ENCODE measurements around the gene ANKRD29.

- TF ChIP-seq, protein P1, sequence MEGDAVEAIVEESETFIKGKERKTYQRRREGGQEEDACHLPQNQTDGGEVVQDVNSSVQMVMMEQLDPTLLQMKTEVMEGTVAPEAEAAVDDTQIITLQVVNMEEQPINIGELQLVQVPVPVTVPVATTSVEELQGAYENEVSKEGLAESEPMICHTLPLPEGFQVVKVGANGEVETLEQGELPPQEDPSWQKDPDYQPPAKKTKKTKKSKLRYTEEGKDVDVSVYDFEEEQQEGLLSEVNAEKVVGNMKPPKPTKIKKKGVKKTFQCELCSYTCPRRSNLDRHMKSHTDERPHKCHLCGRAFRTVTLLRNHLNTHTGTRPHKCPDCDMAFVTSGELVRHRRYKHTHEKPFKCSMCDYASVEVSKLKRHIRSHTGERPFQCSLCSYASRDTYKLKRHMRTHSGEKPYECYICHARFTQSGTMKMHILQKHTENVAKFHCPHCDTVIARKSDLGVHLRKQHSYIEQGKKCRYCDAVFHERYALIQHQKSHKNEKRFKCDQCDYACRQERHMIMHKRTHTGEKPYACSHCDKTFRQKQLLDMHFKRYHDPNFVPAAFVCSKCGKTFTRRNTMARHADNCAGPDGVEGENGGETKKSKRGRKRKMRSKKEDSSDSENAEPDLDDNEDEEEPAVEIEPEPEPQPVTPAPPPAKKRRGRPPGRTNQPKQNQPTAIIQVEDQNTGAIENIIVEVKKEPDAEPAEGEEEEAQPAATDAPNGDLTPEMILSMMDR (IDR thresholded peaks at IDR 0.05; ENCODE audit: insufficient read depth, low read length): no peak
- TF ChIP-seq GABPA (IDR thresholded peaks at IDR 0.05; ENCODE audit: low read depth) (no peak), POLR2AphosphoS5 (IDR thresholded peaks at IDR 0.05; ENCODE audit: low read depth) (no peak), SPI1 (IDR thresholded peaks at IDR 0.05; ENCODE audit: borderline replicate concordance, low read depth) (no peak)
- TF ChIP-seq, protein P2, sequence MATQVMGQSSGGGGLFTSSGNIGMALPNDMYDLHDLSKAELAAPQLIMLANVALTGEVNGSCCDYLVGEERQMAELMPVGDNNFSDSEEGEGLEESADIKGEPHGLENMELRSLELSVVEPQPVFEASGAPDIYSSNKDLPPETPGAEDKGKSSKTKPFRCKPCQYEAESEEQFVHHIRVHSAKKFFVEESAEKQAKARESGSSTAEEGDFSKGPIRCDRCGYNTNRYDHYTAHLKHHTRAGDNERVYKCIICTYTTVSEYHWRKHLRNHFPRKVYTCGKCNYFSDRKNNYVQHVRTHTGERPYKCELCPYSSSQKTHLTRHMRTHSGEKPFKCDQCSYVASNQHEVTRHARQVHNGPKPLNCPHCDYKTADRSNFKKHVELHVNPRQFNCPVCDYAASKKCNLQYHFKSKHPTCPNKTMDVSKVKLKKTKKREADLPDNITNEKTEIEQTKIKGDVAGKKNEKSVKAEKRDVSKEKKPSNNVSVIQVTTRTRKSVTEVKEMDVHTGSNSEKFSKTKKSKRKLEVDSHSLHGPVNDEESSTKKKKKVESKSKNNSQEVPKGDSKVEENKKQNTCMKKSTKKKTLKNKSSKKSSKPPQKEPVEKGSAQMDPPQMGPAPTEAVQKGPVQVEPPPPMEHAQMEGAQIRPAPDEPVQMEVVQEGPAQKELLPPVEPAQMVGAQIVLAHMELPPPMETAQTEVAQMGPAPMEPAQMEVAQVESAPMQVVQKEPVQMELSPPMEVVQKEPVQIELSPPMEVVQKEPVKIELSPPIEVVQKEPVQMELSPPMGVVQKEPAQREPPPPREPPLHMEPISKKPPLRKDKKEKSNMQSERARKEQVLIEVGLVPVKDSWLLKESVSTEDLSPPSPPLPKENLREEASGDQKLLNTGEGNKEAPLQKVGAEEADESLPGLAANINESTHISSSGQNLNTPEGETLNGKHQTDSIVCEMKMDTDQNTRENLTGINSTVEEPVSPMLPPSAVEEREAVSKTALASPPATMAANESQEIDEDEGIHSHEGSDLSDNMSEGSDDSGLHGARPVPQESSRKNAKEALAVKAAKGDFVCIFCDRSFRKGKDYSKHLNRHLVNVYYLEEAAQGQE (IDR thresholded peaks at IDR 0.05; ENCODE audit: insufficient replicate concordance, low read depth): no peak
Observed at GRCh38 chr18:23578067-23578701, 84.5 kb downstream of the ANKRD29 start.

Measured in HL-60 (cell line).